ENCODE data around the gene AKNAD1. TPM values are rescaled to one million over a fixed set of nuclear protein-coding genes. Genes with fewer than 3 reads are reported as not detected.

The AKNAD1 gene
- total and polyA plus RNA-seq, 2 of the 4 experiments (the other 2 are of a cell fraction), result 0.07 to 0.18 TPM

GRCh38 chr1:108824051-108824450 is 32.8 kb downstream of the AKNAD1 start:
- no peak for DNase-seq
- ChIA-PET POLR2A (ENCODE audit: unreplicated experiment) (no interaction called here), CTCF (no interaction called here)
- Histone ChIP-seq H4K91ac (ENCODE audit: insufficient read depth, low read depth, low read length) (no peak overlapping the region), H4K5ac (ENCODE audit: low read depth, low read length) (no peak overlapping the region), H2BK15ac (ENCODE audit: low read depth, low read length) (no peak overlapping the region), H3K9me1 (ENCODE audit: insufficient read depth, low read length) (peaks cover 3% of the 10 kb centered on the region; the same call in 1 of the 2 replicates), H3K18ac (ENCODE audit: low read depth, low read length) (no peak overlapping the region), H4K8ac (ENCODE audit: low read depth in 2 of 2, low read length in 2 of 2) (no peak overlapping the region), H3K9me3 (ENCODE audit: control insufficient read depth, insufficient read depth, low read length) (no peaks in the 10 kb centered on the region), H3K36me3 (ENCODE audit: control insufficient read depth, insufficient read depth, low read length) (no peaks in the 10 kb centered on the region), H2AK5ac (ENCODE audit: low read depth, low read length) (no peak overlapping the region), H3K56ac (ENCODE audit: extremely low read depth, insufficient read depth, low read length) (no peak overlapping the region), H3K27me3 (ENCODE audit: control insufficient read depth, insufficient read depth, low read length) (no peaks in the 10 kb centered on the region), H2BK120ac (ENCODE audit: low read depth, low read length) (no peak overlapping the region), H3K4me2 (ENCODE audit: low read depth, low read length) (no peak overlapping the region), H3K14ac (replicated peaks; ENCODE audit: low read depth, low read length) (no peak overlapping the region), H2AFZ (replicated peaks; ENCODE audit: low read length, poor library complexity) (no peak overlapping the region), H2AK9ac (replicated peaks; ENCODE audit: low read depth, low read length, poor library complexity) (no peak overlapping the region), H2BK20ac (ENCODE audit: low read depth, low read length) (no peak overlapping the region), H4K20me1 (ENCODE audit: insufficient read depth, low read length) (no peaks in the 10 kb centered on the region), H3K9ac (ENCODE audit: low read depth, low read length) (no peak overlapping the region), H3K4me3 (ENCODE audit: insufficient read depth, low read depth, low read length) (no peak overlapping the region), H3K27ac (ENCODE audit: insufficient read depth, low read length) (no peak overlapping the region), H3K23ac (ENCODE audit: low read depth, low read length) (no peak overlapping the region), H3K4me1 (ENCODE audit: control insufficient read depth, insufficient read depth, low read length) (peaks cover 4% of the 10 kb centered on the region; the same call in 1 of the 2 replicates), H3K79me1 (ENCODE audit: low read depth in 1 of 2, low read length in 2 of 2) (peaks cover 0 to 4% of the 10 kb centered on the region in 2 experiments; a peak in 1 of 4 replicates), H3K4ac (ENCODE audit: low read depth, low read length) (no peak overlapping the region), H2BK5ac (ENCODE audit: low read depth, low read length, poor library complexity, severe bottlenecking) (no peak overlapping the region)
- in situ Hi-C loops (cut with MboI; ENCODE audit: low sequenced_read_pairs), result no loop called here
- 96% methylated on average over 3 of the region's 3 CpGs; no CpG with 5 or more reads in 1 of the 2 experiments for WGBS, 2 experiments (ENCODE audit: extremely low coverage in 2 of 2, insufficient read length in 1 of 2)
- no TSS peak for BruUV-seq (replicated peaks)
- dilution Hi-C loops (cut with HindIII; ENCODE audit: low sequenced_read_pairs, unreplicated experiment), result no loop called here
- no peak for ATAC-seq (ENCODE audit: low read depth)
- intact Hi-C loops (cut with micrococcal nuclease), result no loop called here
- TF ChIP-seq CHD1 (IDR thresholded peaks at IDR 0.05; ENCODE audit: low read depth, low read length) (no peak), FOS (IDR thresholded peaks at IDR 0.05; ENCODE audit: low read depth, low read length) (no peak), POLR2A (IDR thresholded peaks at IDR 0.05; ENCODE audit: low read depth, low read length) (no peak)

Data from IMR-90 (cell line).